CD4-positive, alpha-beta T cell (primary cell): Measurements from ENCODE around the gene MRPL43. TPM values are rescaled to one million over a fixed set of nuclear protein-coding genes. Genes with fewer than 3 reads are reported as not detected.
A peak's percentile ranks its signal among the peaks of the same experiment; 100 is the strongest.

Experiments
- ATAC-seq: fragments of 200-7000 bp; cut with Tn5 transposase; one replicate; pipeline ENCODE4 v1.10.0; 2022; ENCODE audit warnings: mild to moderate bottlenecking; ENCODE audit not compliant: poor library complexity
- CTCF ChIA-PET: fragments of 350-600 bp; sonication (Branson Sonifier 250); formaldehyde crosslinking; loops from one replicate; lab custom pipeline; 2021; ENCODE audit warnings: antibody characterized with exemption, inconsistent platforms; lab: Charles Lee
- POLR2A ChIA-PET: fragments of 350-600 bp; sonication (Branson Sonifier 250); formaldehyde crosslinking; loops from one replicate; lab custom pipeline; 2021; ENCODE audit warnings: antibody characterized with exemption, inconsistent platforms; lab: Charles Lee
- DNase-seq, 14 experiments: peaks; one replicate each; pipeline ENCODE4 v3.0.0-alpha.2; 2013 to 2020; ENCODE audit warnings: mixed read lengths in 2 of 14
- H3K27ac ChIP-seq, 2 donors: one replicate each; pipeline versions ENCODE4 v1.5.1 to v1.7.0; 2013; ENCODE audit warnings: low read length in 2 of 2, low read depth in 1 of 2, mild to moderate bottlenecking in 1 of 2
- H3K27me3 ChIP-seq, 2 experiments: 1 replicate in 1 of 2; 2 replicates in 1 of 2; pipeline versions ENCODE4 v1.6.1 to v1.7.0; 2013; ENCODE audit warnings: low read length in 2 of 2, control low read depth in 1 of 2, mild to moderate bottlenecking in 1 of 2, moderate library complexity in 1 of 2; ENCODE audit not compliant: insufficient read depth in 2 of 2, control insufficient read depth in 1 of 2
- H3K36me3 ChIP-seq: one replicate; pipeline ENCODE4 v1.6.1; 2013; ENCODE audit warnings: low read length, control low read depth; ENCODE audit not compliant: insufficient read depth
- H3K4me1 ChIP-seq: one replicate; pipeline ENCODE4 v1.6.1; 2013; ENCODE audit warnings: low read length, control low read depth; ENCODE audit not compliant: insufficient read depth
- H3K4me3 ChIP-seq: one replicate; pipeline ENCODE4 v1.5.1; 2013; ENCODE audit warnings: mild to moderate bottlenecking, low read length, moderate library complexity
- H3K9me3 ChIP-seq, 2 experiments: 1 replicate in 1 of 2; 2 replicates in 1 of 2; pipeline versions ENCODE4 v1.6.1 to v1.7.0; 2013; ENCODE audit warnings: low read length in 2 of 2, mild to moderate bottlenecking in 2 of 2, control low read depth in 1 of 2, moderate library complexity in 1 of 2; ENCODE audit not compliant: control insufficient read depth in 1 of 2, insufficient read depth in 1 of 2
- H3K27ac Mint-ChIP-seq: one replicate; pipeline ENCODE4 v1.8.0; 2020; ENCODE audit warnings: mixed read lengths
- H3K27me3 Mint-ChIP-seq: one replicate; pipeline ENCODE4 v1.8.0; 2021; ENCODE audit warnings: mixed read lengths
- H3K36me3 Mint-ChIP-seq: one replicate; pipeline ENCODE4 v1.8.0; 2021; ENCODE audit warnings: low read depth, mixed read lengths
- H3K4me1 Mint-ChIP-seq: one replicate; pipeline ENCODE4 v1.8.0; 2021; ENCODE audit warnings: low read depth, mixed read lengths
- H3K4me3 Mint-ChIP-seq: one replicate; pipeline ENCODE4 v1.8.0; 2020; ENCODE audit warnings: mild to moderate bottlenecking, mixed read lengths
- H3K9me3 Mint-ChIP-seq: one replicate; pipeline ENCODE4 v1.8.0; 2020; ENCODE audit warnings: mixed read lengths
- CTCF ChIP-seq: fragments of 200-600 bp; IDR thresholded peaks from one replicate; pipeline ENCODE4 v1.8.0; 2022; ENCODE audit warnings: antibody characterized with exemption, mild to moderate bottlenecking
- intact Hi-C, 2 experiments: fragments of 100-400 bp; cut with DNase I in 1 of 2; cut with micrococcal nuclease in 1 of 2; formaldehyde crosslinking; loops; one replicate each; pipeline versions ENCODE4 v1.15.1 to v1.9.0; 2023 to 2025; cut with DNase I, micrococcal nuclease
- polyA plus RNA-seq, 2 donors: library from polyadenylated mRNA; unstranded; fragments of 120-200 nt; gene quantifications; one replicate each; pipeline ENCODE4 v1.2.1, GENCODE V29; 2013
- total RNA-seq, 174 experiments: library from RNA in 2 of 174; stranded (reverse) in 2 of 174; gene quantifications; one replicate each; pipeline ENCODE4 v1.2.3 and lab custom pipeline; 2021 to 2026

MRPL43 gene
- total RNA-seq, result 10 to 100 TPM; 28.5 to 31.0 TPM
- polyA plus RNA-seq (2013, experiment 1 of 2), result 59.5 TPM
- 54.9 TPM for polyA plus RNA-seq (2013, experiment 2 of 2)
- 14.8 to 50.3 (median 34.6) reads per million in 172 experiments for total RNA-seq (lab: John Stamatoyannopoulos, UW)

- Histone ChIP-seq H3K27me3 (no peaks in the 10 kb centered on the region), H3K4me3 (peak within 1 kb of the TSS; percentile 96), H3K9me3 (no peaks in the 10 kb centered on the region), H3K36me3 (peaks cover 46% of the 10 kb centered on the region), H3K4me1 (peaks cover 41% of the 10 kb centered on the region), H3K27ac (peak within 1 kb of the TSS; percentile 52 to 67)
- intact Hi-C loops, result loop anchor here in 1 of 2 experiments (2.0 to 5.0 kb wide), 2 partner anchors 74 to 450 kb away; partner anchors contain the start of genes HIF1AN and SLF2
- Mint-ChIP-seq H3K9me3 (no peaks in the 10 kb centered on the region), H3K27me3 (no peaks in the 10 kb centered on the region), H3K27ac (peak within 1 kb of the TSS; percentile 86), H3K4me1 (peaks cover 26% of the 10 kb centered on the region), H3K36me3 (peaks cover 65% of the 10 kb centered on the region), H3K4me3 (peak within 1 kb of the TSS; percentile 97)
- no peak for TF ChIP-seq CTCF
- DNase-seq, result peak; percentile 74 to 92 (median 81)
- CTCF ChIA-PET, result interaction anchor here (0.9 to 1.2 kb wide), 2 partner anchors 12 to 63 kb away, joined by 3 to 4 read pairs; partner anchors contain the start of gene LZTS2
- POLR2A ChIA-PET, result interaction anchor here (0.7 to 4.7 kb wide), 4 partner anchors 11 to 74 kb away, joined by 3 to 34 read pairs (median 4); partner anchors contain the start of genes LZTS2 and SLF2
- peak; percentile 96 for ATAC-seq
Measured at GRCh38 chr10:100986952-100987684, at the start of gene MRPL43, which contains the start of gene TWNK. TSS of gene MRPL43 (minus strand) at chr10:100987497. CDS start at chr10:100987443, 54 bp downstream. TSS of gene TWNK (plus strand) at chr10:100987543. CDS start at chr10:100988211, 668 bp downstream.

GRCh38 chr10:101036726-101037125 is 49.4 kb upstream of the MRPL43 start:
- DNase-seq (no peak), ATAC-seq (no peak)
- Histone ChIP-seq H3K27me3 (no peaks in the 10 kb centered on the region), H3K36me3 (peaks cover 59% of the 10 kb centered on the region), H3K4me1 (peaks cover 25% of the 10 kb centered on the region), H3K9me3 (no peaks in the 10 kb centered on the region), H3K27ac (no peak overlapping the region), H3K4me3 (no peak overlapping the region)
- POLR2A ChIA-PET, result no interaction called here
- H3K27me3 Mint-ChIP-seq, result no peaks in the 10 kb centered on the region
- CTCF ChIA-PET, result no interaction called here
- H3K27ac Mint-ChIP-seq, result no peak overlapping the region
- intact Hi-C loops, result no loop called here
- TF ChIP-seq CTCF, result no peak
- H3K4me3 Mint-ChIP-seq, result no peak overlapping the region
- peaks cover 58% of the 10 kb centered on the region for H3K36me3 Mint-ChIP-seq
- H3K9me3 Mint-ChIP-seq, result no peaks in the 10 kb centered on the region
- peaks cover 15% of the 10 kb centered on the region for H3K4me1 Mint-ChIP-seq

GRCh38 chr10:101035916-101036702 is 48.8 kb upstream of the MRPL43 start:
- no peak for ATAC-seq
- Histone ChIP-seq H3K36me3 (peaks cover 59% of the 10 kb centered on the region), H3K4me1 (peaks cover 27% of the 10 kb centered on the region), H3K27me3 (no peaks in the 10 kb centered on the region), H3K4me3 (no peak overlapping the region), H3K9me3 (no peaks in the 10 kb centered on the region), H3K27ac (no peak overlapping the region)
- Mint-ChIP-seq H3K4me3 (no peak overlapping the region), H3K27me3 (no peaks in the 10 kb centered on the region), H3K27ac (no peak overlapping the region), H3K9me3 (no peaks in the 10 kb centered on the region), H3K36me3 (peaks cover 62% of the 10 kb centered on the region), H3K4me1 (peaks cover 17% of the 10 kb centered on the region)
- POLR2A ChIA-PET, result no interaction called here
- DNase-seq, result no peak
- intact Hi-C loops, result no loop called here
- CTCF ChIA-PET, result interaction anchor here (1.4 kb wide), 1 partner anchor 14 kb away, joined by 4 read pairs; no protein-coding TSS in a partner anchor
- no peak for TF ChIP-seq CTCF
